GM21515 (cell line): ENCODE measurements around the gene TXNDC2.
"Not testable (repeated sequence)": the region's sequence is repeated elsewhere in the genome, so short reads cannot be mapped to it uniquely, and the experiment has no call there.

ENCODE experiments used
- ATAC-seq: cut with Tn5 transposase; IDR thresholded peaks from one replicate; pipeline ENCODE4 v1.9.1; 2021; ENCODE audit not compliant: unreplicated experiment

Gene TXNDC2

GRCh38 chr18:9884090-9884489 lies 1.7 kb upstream of the TXNDC2 start:
- no peak for ATAC-seq

GRCh38 chr18:9884532-9885140 lies 1.1 kb upstream of the TXNDC2 start:
- ATAC-seq: no peak

- ATAC-seq: no peak
Measured at GRCh38 chr18:9886005-9886348, 204 bp downstream of the TXNDC2 start.

GRCh38 chr18:9887992-9888391 lies 2.2 kb downstream of the TXNDC2 start:
- no peak for ATAC-seq

- ATAC-seq: no peak
Measured at GRCh38 chr18:9890196-9890595, 4.4 kb downstream of the TXNDC2 start.

- no peak for ATAC-seq
Measured at GRCh38 chr18:9890957-9891356, 5.2 kb downstream of the TXNDC2 start.

GRCh38 chr18:9891515-9891914 lies 5.7 kb downstream of the TXNDC2 start:
- not testable (repeated sequence) for ATAC-seq

GRCh38 chr18:9894454-9895068 lies 8.8 kb downstream of the TXNDC2 start:
- ATAC-seq: no peak

GRCh38 chr18:9897129-9897528 lies 11.4 kb downstream of the TXNDC2 start:
- ATAC-seq: no peak

GRCh38 chr18:9897787-9898291 lies 12.1 kb downstream of the TXNDC2 start:
- ATAC-seq: not testable (repeated sequence)

DNA sequence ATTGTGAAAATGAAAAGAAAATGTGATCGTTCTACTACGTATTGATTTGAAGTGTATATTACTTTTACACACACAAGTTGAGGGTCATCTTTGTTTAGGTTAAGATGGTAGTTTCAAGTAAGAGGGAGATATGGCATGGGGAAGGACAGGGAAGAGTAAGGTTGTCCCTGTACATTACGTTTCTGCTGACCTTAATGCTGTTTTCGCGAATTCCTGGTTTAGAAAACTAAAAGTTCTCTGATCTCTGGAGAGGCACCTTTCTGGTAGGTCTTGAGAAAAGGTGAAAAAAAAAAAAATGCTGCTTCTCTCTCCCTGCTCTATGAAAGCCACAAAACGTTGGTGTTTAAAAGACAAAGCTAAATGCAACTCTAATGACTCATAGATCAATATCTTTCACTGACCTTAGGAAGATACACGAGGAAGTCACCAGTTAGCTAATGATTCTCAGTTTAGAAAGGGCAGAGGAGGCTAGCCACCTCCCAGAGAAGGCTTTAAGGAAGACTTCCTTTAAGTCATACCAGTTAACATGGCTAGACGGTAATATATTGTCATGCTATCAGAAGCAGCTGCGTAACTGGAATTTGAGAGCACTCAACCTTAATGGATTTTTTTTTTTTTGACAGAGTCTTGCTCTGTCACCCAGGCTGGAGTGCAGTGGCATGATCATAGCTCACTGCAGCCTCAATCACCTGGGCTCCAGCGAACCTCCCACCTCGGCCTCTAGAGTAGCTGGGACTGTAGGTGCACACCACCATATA lies 13.2 kb downstream of the TXNDC2 start:
- ATAC-seq: no peak

DNA sequence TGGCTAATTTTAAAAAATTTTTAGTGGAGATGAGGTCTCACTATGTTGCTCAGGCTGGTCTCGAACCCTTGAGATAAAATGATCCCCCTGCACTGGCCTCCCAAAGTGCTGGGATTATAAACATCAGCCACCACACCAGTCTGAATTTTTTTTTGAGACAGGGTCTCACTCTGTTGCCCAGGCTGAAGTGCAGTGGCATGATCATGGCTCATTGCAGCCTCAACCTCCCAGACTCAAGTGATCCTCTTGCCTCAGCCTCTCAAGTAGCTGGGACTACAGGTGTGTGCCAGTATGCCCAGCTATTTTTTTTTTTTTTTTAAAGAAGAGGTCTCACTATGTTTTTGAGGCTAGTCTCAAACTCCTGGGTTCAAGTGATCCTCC lies 13.8 kb downstream of the TXNDC2 start:
- ATAC-seq: not testable (repeated sequence)

GRCh38 chr18:9900699-9901098 lies 14.9 kb downstream of the TXNDC2 start:
- no peak for ATAC-seq

DNA sequence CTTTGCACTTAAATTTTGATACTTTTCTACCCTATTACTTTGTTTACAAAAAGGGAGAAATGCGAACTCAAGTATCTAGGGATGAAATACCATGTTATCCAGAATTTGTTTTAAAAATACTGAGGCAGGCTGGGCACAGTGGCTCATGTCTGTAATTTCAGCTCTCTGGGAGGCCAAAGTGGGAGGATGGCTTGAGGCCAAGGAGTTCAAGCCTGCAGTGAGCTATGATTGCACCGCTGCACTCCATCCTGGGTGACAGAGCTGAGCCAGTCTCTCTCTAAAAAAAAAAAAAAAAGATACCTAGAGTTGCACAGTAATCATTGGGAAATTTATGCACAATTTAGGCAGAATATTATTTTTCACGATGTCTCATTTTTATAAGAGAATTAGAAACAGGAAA lies 15.6 kb downstream of the TXNDC2 start:
- ATAC-seq: no peak

GRCh38 chr18:9902264-9902663 lies 16.5 kb downstream of the TXNDC2 start:
- not testable (repeated sequence) for ATAC-seq

DNA sequence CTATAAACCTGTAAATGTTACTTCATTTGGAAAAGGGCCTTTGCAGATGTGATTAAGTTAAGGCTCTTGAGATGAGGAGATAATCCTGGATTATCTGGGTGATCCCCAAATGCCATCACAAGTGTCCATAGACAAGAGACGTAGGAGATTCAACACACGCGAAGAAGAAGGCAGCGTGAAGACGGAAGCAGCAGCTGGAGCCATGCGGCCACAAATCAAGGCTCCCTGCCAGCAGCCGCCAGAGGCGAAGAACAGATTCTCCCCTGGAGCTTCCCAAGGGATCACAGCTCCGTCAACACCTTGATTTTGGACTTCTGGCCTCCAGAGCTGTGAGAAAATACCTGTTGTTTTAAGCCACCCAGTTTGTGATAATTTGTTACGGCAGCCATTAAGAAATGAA lies 17.1 kb downstream of the TXNDC2 start:
- ATAC-seq: no peak

GRCh38 chr18:9905401-9905922 lies 19.7 kb downstream of the TXNDC2 start:
- ATAC-seq: no peak

DNA sequence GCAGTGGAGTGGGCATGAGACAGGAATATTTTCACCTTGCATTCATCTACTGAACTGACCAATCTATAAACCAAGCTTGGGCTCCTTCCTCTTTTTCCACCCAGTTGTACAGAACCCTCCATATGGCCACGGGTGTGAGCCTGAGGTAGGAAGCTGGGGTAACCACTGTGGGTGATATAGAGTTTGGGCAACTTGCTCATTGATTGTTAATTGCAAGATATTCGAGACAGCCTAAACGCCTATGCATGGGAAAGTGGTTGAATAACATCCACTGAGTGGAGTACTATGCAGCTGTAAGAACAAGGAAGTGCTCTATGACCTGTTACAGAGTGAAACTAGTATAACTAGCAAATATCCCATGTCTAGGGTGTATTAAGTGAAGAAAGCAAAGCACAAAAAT lies 20.7 kb downstream of the TXNDC2 start:
- ATAC-seq: no peak

- ATAC-seq: no peak
Measured at GRCh38 chr18:9907867-9908266, 22.1 kb downstream of the TXNDC2 start.

DNA sequence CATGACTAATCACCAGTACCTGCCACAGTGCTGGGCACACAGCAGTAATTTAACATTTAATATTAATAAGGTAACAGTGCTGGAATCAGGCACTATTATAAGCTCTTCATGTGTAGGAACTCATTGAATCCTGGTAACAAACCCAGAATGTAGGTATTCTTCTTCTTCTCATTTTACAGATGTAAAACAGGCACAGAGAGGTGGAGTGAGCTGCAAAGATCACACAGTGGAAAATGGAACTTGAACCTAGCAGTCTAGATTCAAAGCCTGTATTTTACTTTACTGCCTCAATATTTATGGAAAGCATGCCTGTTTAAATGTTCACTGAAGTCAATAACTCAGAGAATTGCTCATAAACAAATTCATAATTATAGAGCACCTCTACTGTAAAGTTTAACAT lies 24.3 kb downstream of the TXNDC2 start:
- no peak for ATAC-seq

DNA sequence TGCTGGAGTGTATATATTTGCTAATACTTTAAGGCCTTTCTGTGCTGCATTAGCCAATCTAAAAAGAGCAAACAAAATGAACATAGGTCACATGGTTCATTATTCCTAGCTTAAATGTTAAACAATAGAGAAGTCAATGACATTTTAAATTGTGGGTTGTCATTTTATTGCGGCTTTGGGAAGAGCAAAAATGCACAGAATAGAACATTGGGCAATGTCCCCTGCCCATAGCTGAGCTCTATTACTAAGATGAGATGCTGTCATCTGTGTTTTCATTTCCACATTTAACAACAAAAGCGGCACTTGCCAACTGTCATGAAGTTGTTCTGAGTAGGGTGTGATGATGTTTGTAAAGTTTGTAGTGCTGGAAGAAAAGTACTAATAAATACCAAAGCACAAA lies 24.9 kb downstream of the TXNDC2 start:
- no peak for ATAC-seq

DNA sequence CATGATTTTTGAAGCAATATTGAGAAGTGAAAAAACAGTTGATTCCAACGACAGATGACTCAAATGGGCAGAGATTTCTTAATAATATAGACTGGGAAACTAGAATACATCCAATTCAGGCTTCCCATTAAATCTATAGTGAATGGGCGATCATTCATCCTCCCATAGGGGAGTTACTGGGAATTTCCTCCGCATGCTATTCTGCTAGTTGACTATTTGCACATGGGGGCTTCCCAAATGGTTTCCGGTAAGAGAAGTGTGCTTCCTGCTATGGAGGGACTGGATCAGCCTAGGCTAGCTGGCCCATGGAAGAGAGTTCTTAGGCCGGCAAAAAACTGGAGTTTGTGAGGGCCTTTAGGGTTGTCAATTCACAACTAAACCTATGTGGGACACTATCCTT lies 25.5 kb downstream of the TXNDC2 start:
- ATAC-seq: no peak
